Adrenal gland (tissue), 5 donors: ENCODE results near the gene MGAT5B.

Experiments
- POLR2A ChIP-seq, 2 donors: fragments of 450-650 bp; IDR thresholded peaks; one replicate each; pipeline ENCODE4 v1.6.1; 2017; ENCODE audit warnings: antibody characterized with exemption in 2 of 2, mild to moderate bottlenecking in 2 of 2, moderate library complexity in 1 of 2
- TF ChIP-seq, protein P1 (sequence below), 6 experiments: fragments of 450-650 bp in 4 of 6; fragments of 200-600 bp in 2 of 6; sonication (generic) in 1 of 6; IDR thresholded peaks; 1 replicate in 5 of 6; 2 replicates in 1 of 6; pipeline versions ENCODE4 v1.5.1 to v1.8.0; 2016 to 2021; ENCODE audit warnings: antibody characterized with exemption in 6 of 6, mild to moderate bottlenecking in 2 of 6, moderate library complexity in 1 of 6
- donor health status: DM: no; HTN: no; CAD: no.

DNA sequence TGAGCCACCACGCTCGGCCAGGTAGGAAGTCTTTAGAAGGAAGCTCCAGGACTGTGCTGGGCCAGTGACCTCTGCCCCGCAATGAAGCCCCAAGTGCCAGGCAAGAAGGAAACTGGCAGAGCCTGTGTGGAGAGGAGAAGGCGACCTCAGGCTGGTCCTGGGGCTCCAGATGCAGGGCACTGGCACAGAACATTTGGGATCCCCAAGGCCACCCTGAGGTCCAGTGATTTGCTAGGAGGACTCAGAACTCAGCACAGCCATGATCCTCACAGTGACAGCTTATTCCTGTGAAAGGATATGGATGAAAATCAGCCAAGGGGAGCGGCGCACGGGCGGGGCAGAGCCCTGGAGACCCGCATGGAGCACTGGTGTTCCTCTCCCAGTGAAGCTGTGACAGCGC, 24.1 kb downstream of the MGAT5B start:
- TF ChIP-seq, protein P1, sequence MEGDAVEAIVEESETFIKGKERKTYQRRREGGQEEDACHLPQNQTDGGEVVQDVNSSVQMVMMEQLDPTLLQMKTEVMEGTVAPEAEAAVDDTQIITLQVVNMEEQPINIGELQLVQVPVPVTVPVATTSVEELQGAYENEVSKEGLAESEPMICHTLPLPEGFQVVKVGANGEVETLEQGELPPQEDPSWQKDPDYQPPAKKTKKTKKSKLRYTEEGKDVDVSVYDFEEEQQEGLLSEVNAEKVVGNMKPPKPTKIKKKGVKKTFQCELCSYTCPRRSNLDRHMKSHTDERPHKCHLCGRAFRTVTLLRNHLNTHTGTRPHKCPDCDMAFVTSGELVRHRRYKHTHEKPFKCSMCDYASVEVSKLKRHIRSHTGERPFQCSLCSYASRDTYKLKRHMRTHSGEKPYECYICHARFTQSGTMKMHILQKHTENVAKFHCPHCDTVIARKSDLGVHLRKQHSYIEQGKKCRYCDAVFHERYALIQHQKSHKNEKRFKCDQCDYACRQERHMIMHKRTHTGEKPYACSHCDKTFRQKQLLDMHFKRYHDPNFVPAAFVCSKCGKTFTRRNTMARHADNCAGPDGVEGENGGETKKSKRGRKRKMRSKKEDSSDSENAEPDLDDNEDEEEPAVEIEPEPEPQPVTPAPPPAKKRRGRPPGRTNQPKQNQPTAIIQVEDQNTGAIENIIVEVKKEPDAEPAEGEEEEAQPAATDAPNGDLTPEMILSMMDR (IDR thresholded peaks at IDR 0.05) = no peak
- TF ChIP-seq POLR2A (IDR thresholded peaks at IDR 0.05) = no peak
